HEK293T (cell line): ENCODE measurements around the gene EPS8.

Experiments used
- ARNT ChIP-seq: fragments of 450-650 bp; IDR thresholded peaks from 2 replicates; pipeline ENCODE4 v1.6.1; 2017; ENCODE audit warnings: mild to moderate bottlenecking
- BHLHE40 ChIP-seq: fragments of 450-650 bp; IDR thresholded peaks from 2 replicates; pipeline ENCODE4 v1.6.1; 2016; ENCODE audit warnings: mild to moderate bottlenecking, moderate library complexity, borderline replicate concordance
- CTBP1 ChIP-seq: fragments of 450-650 bp; IDR thresholded peaks from 2 replicates; pipeline ENCODE4 v1.6.1; 2016; ENCODE audit warnings: borderline replicate concordance
- ELF4 ChIP-seq: fragments of 450-650 bp; IDR thresholded peaks from 2 replicates; pipeline ENCODE4 v1.6.1; 2017; ENCODE audit warnings: antibody characterized with exemption
- FOXA1 ChIP-seq: fragments of 450-650 bp; IDR thresholded peaks from 2 replicates; pipeline ENCODE4 v1.6.1; 2016; ENCODE audit warnings: mild to moderate bottlenecking
- FOXK2 ChIP-seq: fragments of 450-650 bp; IDR thresholded peaks from 2 replicates; pipeline ENCODE4 v1.6.1; 2016; ENCODE audit warnings: mild to moderate bottlenecking
- FOXM1 ChIP-seq: fragments of 450-650 bp; IDR thresholded peaks from 2 replicates; pipeline ENCODE4 v1.6.1; 2017; ENCODE audit warnings: mild to moderate bottlenecking, borderline replicate concordance
- HDGF ChIP-seq: fragments of 450-650 bp; IDR thresholded peaks from 2 replicates; pipeline ENCODE4 v1.6.1; 2017; ENCODE audit warnings: antibody characterized with exemption, borderline replicate concordance
- L3MBTL2 ChIP-seq: fragments of 450-650 bp; conservative IDR thresholded peaks from 2 replicates; pipeline ENCODE4 v1.6.1; 2016; ENCODE audit warnings: mild to moderate bottlenecking
- NFRKB ChIP-seq: fragments of 450-650 bp; IDR thresholded peaks from 2 replicates; pipeline ENCODE4 v1.6.1; 2016; ENCODE audit warnings: mild to moderate bottlenecking, moderate library complexity
- SP1 ChIP-seq: fragments of 450-650 bp; IDR thresholded peaks from 2 replicates; pipeline ENCODE4 v1.6.1; 2017
- SUZ12 ChIP-seq: fragments of 450-650 bp; IDR thresholded peaks from 2 replicates; pipeline ENCODE4 v1.6.1; 2016; ENCODE audit warnings: mild to moderate bottlenecking
- TARDBP ChIP-seq: fragments of 450-650 bp; IDR thresholded peaks from 2 replicates; pipeline ENCODE4 v1.6.1; 2016
- ZNF384 ChIP-seq: fragments of 450-650 bp; IDR thresholded peaks from 2 replicates; pipeline ENCODE4 v1.6.1; 2016

GRCh38 chr12:15650399-15651128 is 138.6 kb downstream of the EPS8 start:
- no peak for TF ChIP-seq ARNT
- TF ChIP-seq SP1: no peak
- TF ChIP-seq NFRKB: no peak
- TF ChIP-seq HDGF: no peak
- no peak for TF ChIP-seq SUZ12
- no peak for TF ChIP-seq ELF4
- no peak for TF ChIP-seq FOXK2
- no peak for TF ChIP-seq BHLHE40
- TF ChIP-seq FOXA1: no peak
- TF ChIP-seq CTBP1: no peak
- no peak for TF ChIP-seq ZNF384
- no peak for TF ChIP-seq TARDBP
- no peak for TF ChIP-seq L3MBTL2
- TF ChIP-seq FOXM1: no peak
